ENCODE measurements around the gene PDIA5. TPM values are rescaled to one million over a fixed set of nuclear protein-coding genes. Genes with fewer than 3 reads are reported as not detected.

The PDIA5 gene
- total and polyA plus RNA-seq, 7 donors = 4.2 to 23.0 (median 13.9) TPM

DNA sequence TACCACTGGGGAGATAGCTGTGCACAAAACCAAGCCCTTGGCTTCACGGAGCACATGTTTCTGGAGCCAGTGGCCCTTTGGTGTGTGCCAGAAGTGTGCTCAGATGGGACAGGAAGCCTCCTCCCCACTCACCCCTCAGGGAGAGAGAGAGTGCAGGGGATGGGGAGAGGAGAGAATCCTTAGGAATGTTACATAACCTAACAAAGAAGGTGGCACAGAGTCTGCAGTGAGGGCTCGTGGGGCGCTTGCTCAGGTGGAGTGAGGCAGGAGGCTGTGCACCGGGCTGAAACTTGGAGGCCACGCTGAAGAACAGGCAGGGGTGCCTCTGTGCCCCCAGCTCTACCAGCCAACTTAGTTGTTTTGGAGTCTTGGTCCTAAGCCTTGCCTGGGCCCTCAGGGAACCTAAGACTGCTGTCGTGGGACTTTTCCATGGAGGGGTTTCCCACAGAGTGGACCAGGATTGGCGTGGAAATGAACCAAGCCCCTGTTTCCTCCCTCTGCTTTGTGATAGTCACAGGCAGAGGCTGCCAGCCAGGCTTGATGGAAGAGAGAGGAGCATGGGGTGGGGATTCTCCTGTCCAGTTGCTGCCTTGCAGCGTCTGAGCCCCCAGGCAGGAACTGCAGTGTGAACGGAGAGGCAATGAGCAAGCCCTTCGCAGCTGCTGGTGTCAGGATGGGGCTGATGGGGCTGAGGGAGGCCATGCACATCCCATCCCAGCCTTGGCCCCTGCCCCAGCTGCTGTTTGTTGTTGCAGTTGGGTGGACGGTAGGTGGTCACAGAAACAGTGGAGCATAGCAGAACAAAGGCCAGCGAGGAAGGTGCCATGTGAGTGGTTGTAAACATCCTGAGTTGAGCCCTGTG lies 32.7 kb downstream of the PDIA5 start:
- peak overlapping the region in 3 of 4 donors; percentile 8 to 80 (median 77) for H3K27ac ChIP-seq
- intact Hi-C loops (cut with DNase I) = loop anchor here (5.0 kb wide), 2 partner anchors 103 to 127 kb away; partner anchors contain the start of gene SEC22A
- 81 to 90% methylated on average over 12 of the region's 12 CpGs for WGBS, 2 donors
- TF ChIP-seq CTCF (IDR thresholded peaks at IDR 0.05) (no peak), EP300 (IDR thresholded peaks at IDR 0.05) (no peak), POLR2AphosphoS5 (IDR thresholded peaks at IDR 0.05) (no peak), POLR2A (IDR thresholded peaks at IDR 0.05) (no peak)
- H3K4me1 ChIP-seq = peaks cover 0 to 59% (median 44%) of the 10 kb centered on the region in 4 donors
- no peak overlapping the region for H3K4me3 ChIP-seq
- H3K36me3 ChIP-seq = peaks cover 5 to 20% (median 8%) of the 10 kb centered on the region in 4 donors
- no peak for DNase-seq
- no peaks in the 10 kb centered on the region for H3K27me3 ChIP-seq
- no peaks in the 10 kb centered on the region for H3K9me3 ChIP-seq

GRCh38 chr3:123100193-123100776 lies 33.5 kb downstream of the PDIA5 start:
- DNase-seq = no peak
- Histone ChIP-seq H3K9me3 (no peaks in the 10 kb centered on the region), H3K4me3 (no peak overlapping the region), H3K4me1 (peaks cover 0 to 61% (median 44%) of the 10 kb centered on the region in 4 donors), H3K27me3 (no peaks in the 10 kb centered on the region), H3K36me3 (peaks cover 5 to 25% (median 8%) of the 10 kb centered on the region in 4 donors), H3K27ac (no peak overlapping the region)
- intact Hi-C loops (cut with DNase I) = no loop called here
- 87 to 94% methylated on average over 8 of the region's 8 CpGs for WGBS, 2 donors
- TF ChIP-seq POLR2A (IDR thresholded peaks at IDR 0.05) (no peak), POLR2AphosphoS5 (IDR thresholded peaks at IDR 0.05) (no peak)

- DNase-seq = no peak
- intact Hi-C loops (cut with DNase I) = no loop called here
Measured at GRCh38 chr3:123102249-123102648, 35.4 kb downstream of the PDIA5 start.

DNA sequence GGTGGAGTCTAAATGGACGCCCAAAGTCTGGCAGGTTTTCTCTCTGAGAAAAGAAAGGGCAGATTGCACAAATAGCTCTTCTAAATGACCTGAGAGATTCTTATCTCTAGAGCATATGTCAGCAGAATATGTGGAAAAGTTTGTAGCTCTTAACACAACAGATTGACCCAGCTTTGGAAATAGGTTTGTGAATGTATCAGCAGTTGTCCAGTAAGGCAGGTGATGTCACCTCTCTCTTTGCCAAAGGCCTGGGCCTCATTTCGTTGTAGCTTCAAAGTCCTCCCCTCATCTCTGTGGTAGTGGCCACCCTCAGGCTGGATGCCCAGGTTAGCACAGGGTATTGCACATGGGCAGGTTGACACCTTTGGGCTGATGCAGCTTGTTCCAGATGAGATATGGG lies 36.0 kb downstream of the PDIA5 start:
- Histone ChIP-seq H3K36me3 (peaks cover 9 to 44% (median 19%) of the 10 kb centered on the region in 4 donors), H3K9me3 (no peaks in the 10 kb centered on the region), H3K4me1 (peaks cover 0 to 35% (median 22%) of the 10 kb centered on the region in 4 donors), H3K27ac (no peak overlapping the region), H3K27me3 (no peaks in the 10 kb centered on the region), H3K4me3 (no peak overlapping the region)
- no peak for DNase-seq
- no peak for TF ChIP-seq POLR2A (IDR thresholded peaks at IDR 0.05)
- no peak for TF ChIP-seq EP300 (IDR thresholded peaks at IDR 0.05)
- TF ChIP-seq POLR2AphosphoS5 (IDR thresholded peaks at IDR 0.05) = no peak
- TF ChIP-seq CTCF (IDR thresholded peaks at IDR 0.05) = no peak
- intact Hi-C loops (cut with DNase I) = no loop called here
- 84 to 86% methylated on average over 2 of the region's 2 CpGs for WGBS, 2 donors

More at GRCh38 chr3:123102249-123102648, 35.4 kb downstream of the PDIA5 start:
- H3K4me3 ChIP-seq = no peak overlapping the region
- H3K27me3 ChIP-seq = no peaks in the 10 kb centered on the region
- no peak overlapping the region for H3K27ac ChIP-seq
- H3K36me3 ChIP-seq = peaks cover 9 to 39% (median 14%) of the 10 kb centered on the region in 4 donors
- peaks cover 0 to 41% (median 28%) of the 10 kb centered on the region in 4 donors for H3K4me1 ChIP-seq
- 96% methylated on average over 2 of the region's 2 CpGs for WGBS, 2 donors
- TF ChIP-seq POLR2AphosphoS5 (IDR thresholded peaks at IDR 0.05) = no peak
- TF ChIP-seq POLR2A (IDR thresholded peaks at IDR 0.05) = no peak
- TF ChIP-seq EP300 (IDR thresholded peaks at IDR 0.05) = no peak
- no peak for TF ChIP-seq CTCF (IDR thresholded peaks at IDR 0.05)
- no peaks in the 10 kb centered on the region for H3K9me3 ChIP-seq

- 71 to 82% methylated on average over 3 of the region's 3 CpGs for WGBS, 2 donors
- no peak overlapping the region for H3K4me3 ChIP-seq
- H3K9me3 ChIP-seq = no peaks in the 10 kb centered on the region
- no peak for TF ChIP-seq CTCF (IDR thresholded peaks at IDR 0.05)
- TF ChIP-seq EP300 (IDR thresholded peaks at IDR 0.05) = no peak
- TF ChIP-seq POLR2A (IDR thresholded peaks at IDR 0.05) = no peak
- no peak for TF ChIP-seq POLR2AphosphoS5 (IDR thresholded peaks at IDR 0.05)
- H3K27me3 ChIP-seq = no peaks in the 10 kb centered on the region
- no peak overlapping the region for H3K27ac ChIP-seq
- DNase-seq = no peak
- peaks cover 9 to 57% (median 20%) of the 10 kb centered on the region in 4 donors for H3K36me3 ChIP-seq
- intact Hi-C loops (cut with DNase I) = no loop called here
- H3K4me1 ChIP-seq = peaks cover 0 to 18% (median 5%) of the 10 kb centered on the region in 4 donors
Measured at GRCh38 chr3:123104550-123104949, 37.7 kb downstream of the PDIA5 start.

All from sigmoid colon (tissue), 7 donors.